HG03378 (cell line): Measurements from ENCODE around the gene MMP3.

Source experiments
- ATAC-seq: cut with Tn5 transposase; IDR thresholded peaks from one replicate; pipeline ENCODE4 v1.9.1; 2021; ENCODE audit warnings: mild to moderate bottlenecking, moderate library complexity; ENCODE audit not compliant: unreplicated experiment

Gene MMP3

GRCh38 chr11:102793677-102794290 is 49.6 kb downstream of the MMP3 start:
- no peak for ATAC-seq

GRCh38 chr11:102792604-102793003 is 50.8 kb downstream of the MMP3 start:
- no peak for ATAC-seq

- no peak for ATAC-seq
Measured at GRCh38 chr11:102791271-102792036, 52.0 kb downstream of the MMP3 start.

DNA sequence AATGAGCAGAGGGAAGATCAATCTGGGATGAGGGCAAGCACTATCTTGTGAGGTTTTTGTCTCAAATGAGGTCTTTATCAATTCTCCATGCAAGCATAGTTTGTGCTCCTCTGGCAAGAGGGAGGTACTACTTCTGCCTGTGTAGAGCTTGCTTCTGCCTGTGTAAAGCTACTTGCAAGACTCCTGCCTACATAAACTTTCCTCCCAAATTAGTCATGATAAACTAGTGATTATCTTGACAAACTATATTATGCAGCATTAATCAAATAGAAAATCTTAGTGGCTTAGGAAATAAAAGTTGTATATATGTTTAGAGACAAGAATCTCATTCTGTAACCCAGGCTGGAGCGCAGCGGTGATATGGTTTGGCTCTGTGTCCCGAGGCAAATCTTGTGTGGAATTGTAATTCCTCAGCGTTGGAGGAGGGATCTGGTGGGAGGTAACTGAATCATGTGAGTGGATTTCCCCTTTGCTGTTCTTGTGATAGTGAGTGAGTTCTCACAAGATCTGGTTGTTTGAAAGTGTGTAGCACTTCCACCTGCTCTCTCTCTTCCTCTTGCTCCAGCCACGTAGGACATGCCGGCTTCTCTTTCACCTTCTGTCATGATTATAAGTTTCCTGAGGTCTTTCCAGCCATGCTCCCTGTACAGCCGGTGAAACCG is 54.9 kb downstream of the MMP3 start:
- ATAC-seq: no peak
